Right lobe of liver (tissue), 6 donors: Measurements from ENCODE around the gene RBFOX2. TPM values are rescaled to one million over a fixed set of nuclear protein-coding genes. Genes with fewer than 3 reads are reported as not detected.
"Not testable (repeated sequence)": the region's sequence is repeated elsewhere in the genome, so short reads cannot be mapped to it uniquely, and the experiment has no call there.

ENCODE experiments used
- ATAC-seq, 4 donors: fragments of 200-7000 bp; cut with Tn5 transposase; one replicate each; pipeline ENCODE4 v1.9.1; 2020; ENCODE audit warnings: mild to moderate bottlenecking in 4 of 4, moderate library complexity in 4 of 4
- DNase-seq, 3 donors: peaks; one replicate each; pipeline ENCODE4 v3.0.0-alpha.2; 2020
- H3K27ac ChIP-seq, 3 donors: fragments of 200-600 bp; one replicate each; pipeline ENCODE4 v1.8.0; 2022
- H3K27me3 ChIP-seq, 2 donors: fragments of 200-600 bp; one replicate each; pipeline ENCODE4 v1.8.0; 2022
- H3K36me3 ChIP-seq, 4 donors: fragments of 200-600 bp; sonication (generic) in 1 of 4; one replicate each; pipeline versions ENCODE4 v1.5.1 to v1.8.0; 2017 to 2022; ENCODE audit warnings: control low read depth in 1 of 4
- H3K4me1 ChIP-seq, 4 donors: fragments of 200-600 bp; sonication (generic) in 1 of 4; one replicate each; pipeline versions ENCODE4 v1.5.1 to v1.8.0; 2017 to 2022; ENCODE audit warnings: control low read depth in 1 of 4
- H3K4me3 ChIP-seq, 3 donors: fragments of 200-600 bp; one replicate each; pipeline ENCODE4 v1.8.0; 2022
- H3K9me3 ChIP-seq, 4 donors: fragments of 200-600 bp; sonication (generic) in 1 of 4; one replicate each; pipeline versions ENCODE4 v1.5.1 to v1.8.0; 2017 to 2022; ENCODE audit warnings: control low read depth in 1 of 4
- POLR2A ChIP-seq: fragments of 450-650 bp; IDR thresholded peaks from one replicate; pipeline ENCODE4 v1.6.1; 2017; ENCODE audit warnings: antibody characterized with exemption, mild to moderate bottlenecking
- WGBS: methylation state at CpG from one replicate; pipeline ENCODE4 v1.1.6; 2018; ENCODE audit warnings: low coverage, low lambda C conversion rate; ENCODE audit not compliant: insufficient coverage; ENCODE audit errors: missing lambda C conversion rate; 5-methylcytosine and 5-hydroxymethylcytosine counted together
- intact Hi-C, 2 donors: fragments of 100-400 bp; cut with DNase I; formaldehyde crosslinking; loops; one replicate each; pipeline versions ENCODE4 v1.11.2 to v1.14.1; 2022
- total RNA-seq, 6 experiments: library from RNA; depleted of rRNA in 2 of 6; stranded (reverse); fragments of >200 nt in 2 of 6; fragmentation: NEBNext Ultra II Directional in 3 of 6; extraction: Animal tissue kit (Norgen Biotek cat#: 25700) in 3 of 6; gene quantifications; one replicate each; pipeline versions ENCODE4 v1.1.0 to v1.2.4, GENCODE V29; 2016 to 2023
- TF ChIP-seq, protein P1 (sequence below), 4 donors: fragments of 200-600 bp in 3 of 4; fragments of 450-650 bp in 1 of 4; IDR thresholded peaks; one replicate each; pipeline versions ENCODE4 v1.5.1 to v1.8.0; 2016 to 2022; ENCODE audit warnings: antibody characterized with exemption in 4 of 4, mild to moderate bottlenecking in 2 of 4
- donor health status: DM: no; HTN: yes; CAD: no.
- donor health status: DM: no; HTN: no; CAD: no.
- donor health status: DM: no; HTN: no; CAD: no.
- donor health status: DM: no; HTN: yes; CAD: no.
- donor health status: DM: no; HTN: yes; CAD: no.

The RBFOX2 gene
- total RNA-seq, 6 experiments from 2014 or later = 23.9 to 36.5 (median 29.5) TPM

DNA sequence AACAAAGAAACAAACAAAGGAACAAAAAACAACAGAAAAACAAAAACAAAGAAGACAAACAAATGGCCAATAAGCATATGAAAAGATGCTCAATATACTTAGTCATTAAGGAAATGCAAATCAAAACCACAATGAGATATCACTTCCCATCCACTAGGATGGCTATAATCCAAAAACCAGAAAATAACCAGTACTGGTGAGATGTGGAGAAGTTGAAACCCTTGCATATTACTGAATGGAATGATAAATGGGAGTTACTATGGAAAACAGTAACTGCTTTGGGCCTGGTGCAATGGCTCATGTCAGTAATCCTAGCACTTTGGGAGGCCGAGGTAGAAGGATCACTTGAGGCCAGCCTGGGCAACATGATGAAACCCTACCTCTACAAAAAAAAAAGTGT lies 44.9 kb upstream of the RBFOX2 start:
- ATAC-seq = no peak

DNA sequence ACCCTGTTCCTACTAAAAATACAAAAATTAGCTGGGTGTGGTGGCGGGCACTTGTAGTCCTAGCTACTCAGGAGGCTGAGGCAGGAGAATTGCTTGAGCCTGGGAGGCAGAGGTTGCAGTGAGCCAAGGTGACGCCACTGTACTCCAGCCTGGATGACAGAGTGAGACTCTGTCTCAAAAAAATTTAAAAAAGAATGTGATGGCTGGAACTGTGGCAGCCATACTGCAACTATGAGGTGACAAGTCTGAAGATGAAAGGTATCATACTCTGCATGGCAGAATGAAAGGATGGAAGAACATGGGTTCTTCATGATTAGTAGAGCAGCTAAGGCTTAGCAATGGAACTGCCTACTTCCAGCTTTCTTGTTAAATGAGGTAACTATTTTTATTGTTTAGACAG lies 42.0 kb upstream of the RBFOX2 start:
- H3K9me3 ChIP-seq, DNase-seq, H3K4me1 ChIP-seq, H3K4me3 ChIP-seq, H3K27ac ChIP-seq, intact Hi-C loops, H3K27me3 ChIP-seq, H3K36me3 ChIP-seq, ATAC-seq: not testable (repeated sequence)
- 90% methylated on average over 2 of the region's 2 CpGs for WGBS

More for the DNA sequence above, 44.9 kb upstream of the RBFOX2 start:
- H3K27ac ChIP-seq = no peak overlapping the region
- WGBS = 83% methylated on average over 1 of the region's 1 CpG
- TF ChIP-seq, protein P1, sequence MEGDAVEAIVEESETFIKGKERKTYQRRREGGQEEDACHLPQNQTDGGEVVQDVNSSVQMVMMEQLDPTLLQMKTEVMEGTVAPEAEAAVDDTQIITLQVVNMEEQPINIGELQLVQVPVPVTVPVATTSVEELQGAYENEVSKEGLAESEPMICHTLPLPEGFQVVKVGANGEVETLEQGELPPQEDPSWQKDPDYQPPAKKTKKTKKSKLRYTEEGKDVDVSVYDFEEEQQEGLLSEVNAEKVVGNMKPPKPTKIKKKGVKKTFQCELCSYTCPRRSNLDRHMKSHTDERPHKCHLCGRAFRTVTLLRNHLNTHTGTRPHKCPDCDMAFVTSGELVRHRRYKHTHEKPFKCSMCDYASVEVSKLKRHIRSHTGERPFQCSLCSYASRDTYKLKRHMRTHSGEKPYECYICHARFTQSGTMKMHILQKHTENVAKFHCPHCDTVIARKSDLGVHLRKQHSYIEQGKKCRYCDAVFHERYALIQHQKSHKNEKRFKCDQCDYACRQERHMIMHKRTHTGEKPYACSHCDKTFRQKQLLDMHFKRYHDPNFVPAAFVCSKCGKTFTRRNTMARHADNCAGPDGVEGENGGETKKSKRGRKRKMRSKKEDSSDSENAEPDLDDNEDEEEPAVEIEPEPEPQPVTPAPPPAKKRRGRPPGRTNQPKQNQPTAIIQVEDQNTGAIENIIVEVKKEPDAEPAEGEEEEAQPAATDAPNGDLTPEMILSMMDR (IDR thresholded peaks at IDR 0.05) = no peak
- no peak for TF ChIP-seq POLR2A
- no peaks in the 10 kb centered on the region for H3K27me3 ChIP-seq
- H3K4me3 ChIP-seq = no peak overlapping the region
- H3K9me3 ChIP-seq = no peaks in the 10 kb centered on the region
- no peaks in the 10 kb centered on the region for H3K4me1 ChIP-seq
- intact Hi-C loops = no loop called here
- no peaks in the 10 kb centered on the region for H3K36me3 ChIP-seq
- DNase-seq = no peak

DNA sequence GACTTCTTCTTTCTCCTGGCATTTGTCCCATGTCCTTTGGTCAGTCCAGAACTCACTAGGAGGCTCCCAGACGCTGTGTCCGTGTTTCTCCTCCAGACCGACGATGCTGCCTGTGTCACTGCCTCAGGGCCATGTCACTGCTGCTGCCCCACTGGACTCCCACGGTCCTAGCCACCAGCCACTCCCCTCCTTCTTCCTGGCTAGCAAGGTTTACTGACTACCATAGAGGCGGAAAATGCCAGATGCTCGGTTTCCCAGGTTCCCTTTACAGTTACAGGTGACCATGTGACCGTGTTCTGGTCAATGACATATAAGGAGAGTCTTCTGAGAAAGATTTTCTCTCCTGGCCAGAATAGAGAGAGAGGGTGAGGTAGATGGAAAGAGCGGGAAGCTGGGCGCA lies 40.7 kb upstream of the RBFOX2 start:
- H3K27ac ChIP-seq = no peak overlapping the region

DNA sequence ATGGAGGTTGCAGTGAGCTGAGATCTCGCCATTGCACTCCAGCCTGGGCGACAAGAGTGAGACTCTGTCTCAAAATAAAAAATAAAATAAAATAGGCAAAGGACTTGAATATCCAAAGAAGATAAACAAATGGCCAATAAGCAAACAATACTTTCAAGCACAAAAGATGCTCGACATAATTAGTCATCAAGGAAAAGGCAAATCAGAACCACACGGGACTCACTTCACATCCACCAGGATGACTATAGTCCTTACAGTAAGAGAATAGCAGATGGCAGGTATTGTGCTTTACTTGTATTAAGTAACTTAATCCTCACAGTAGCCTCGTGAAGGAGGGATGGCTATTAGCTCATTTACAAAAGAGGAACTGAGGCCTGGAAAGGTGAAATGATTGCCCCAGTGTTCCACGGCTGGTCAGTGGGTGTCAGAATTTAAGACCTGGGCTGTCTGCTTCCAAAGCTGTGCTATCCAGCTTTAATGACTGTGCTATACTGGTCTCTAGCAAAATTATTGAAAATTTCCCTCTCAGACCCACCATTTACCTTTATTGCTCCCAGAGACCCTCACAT lies 40.2 kb upstream of the RBFOX2 start:
- intact Hi-C loops = loop anchor here in 1 of 2 donors (10.0 kb wide), 2 partner anchors 56 to 134 kb away; no protein-coding TSS in a partner anchor
- TF ChIP-seq POLR2A = no peak
- TF ChIP-seq, protein P1 (IDR thresholded peaks at IDR 0.05) = no peak
- DNase-seq (no peak), ATAC-seq (no peak)
- Histone ChIP-seq H3K9me3 (no peaks in the 10 kb centered on the region), H3K4me3 (no peak overlapping the region), H3K27me3 (no peaks in the 10 kb centered on the region), H3K27ac (no peak overlapping the region), H3K36me3 (no peaks in the 10 kb centered on the region), H3K4me1 (peaks cover 0 to 7% (median 0%) of the 10 kb centered on the region in 4 donors)
- 61% methylated on average over 5 of the region's 6 CpGs for WGBS

More for the DNA sequence above, 40.7 kb upstream of the RBFOX2 start:
- Histone ChIP-seq H3K4me1 (peaks cover 0 to 7% (median 0%) of the 10 kb centered on the region in 4 donors), H3K9me3 (no peaks in the 10 kb centered on the region), H3K36me3 (no peaks in the 10 kb centered on the region), H3K4me3 (no peak overlapping the region), H3K27me3 (no peaks in the 10 kb centered on the region)
- ATAC-seq (no peak), DNase-seq (no peak)
- 79% methylated on average over 8 of the region's 10 CpGs for WGBS
- TF ChIP-seq POLR2A = no peak
- TF ChIP-seq, protein P1 (IDR thresholded peaks at IDR 0.05) = no peak
- intact Hi-C loops = loop anchor here in 1 of 2 donors (10.0 kb wide), 2 partner anchors 55 to 135 kb away; no protein-coding TSS in a partner anchor

DNA sequence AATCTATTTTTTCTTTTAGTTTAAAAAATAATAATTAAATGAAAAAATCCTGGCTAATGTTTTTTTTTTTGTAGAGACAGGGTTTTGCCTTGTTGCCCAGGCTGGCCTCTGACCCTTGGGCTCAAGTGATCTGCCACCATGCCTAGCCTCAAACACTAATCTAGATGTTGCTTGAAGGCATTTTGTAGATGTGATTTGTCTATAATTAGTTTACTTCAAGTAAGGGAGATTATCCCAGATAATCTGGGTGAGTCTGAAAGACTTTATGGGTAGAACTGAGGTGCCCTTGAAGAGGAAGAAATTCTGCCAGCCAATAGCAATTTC lies 38.6 kb upstream of the RBFOX2 start:
- Histone ChIP-seq H3K27ac (no peak overlapping the region), H3K4me1 (peaks cover 0 to 7% (median 0%) of the 10 kb centered on the region in 4 donors), H3K4me3 (no peak overlapping the region), H3K27me3 (no peaks in the 10 kb centered on the region), H3K9me3 (no peaks in the 10 kb centered on the region), H3K36me3 (no peaks in the 10 kb centered on the region)
- DNase-seq (no peak), ATAC-seq (no peak)
- no peak for TF ChIP-seq POLR2A
- TF ChIP-seq, protein P1 (IDR thresholded peaks at IDR 0.05) = no peak
- intact Hi-C loops = loop anchor here in 1 of 2 donors (10.0 kb wide), 2 partner anchors 58 to 132 kb away; no protein-coding TSS in a partner anchor
